Progenitor cell of endocrine pancreas (in vitro differentiated cells): ENCODE measurements around the gene DRD4. TPM values are rescaled to one million over a fixed set of nuclear protein-coding genes. Genes with fewer than 3 reads are reported as not detected.
A peak's percentile ranks its signal among the peaks of the same experiment; 100 is the strongest.

Experiments
- DNase-seq: peaks from one replicate; pipeline ENCODE4 v3.0.0; 2021; ENCODE audit warnings: low spot score; ENCODE audit not compliant: unreplicated experiment
- H3K27ac Mint-ChIP-seq: 2 replicates; pipeline ENCODE4 v1.8.0; 2021; ENCODE audit warnings: mild to moderate bottlenecking, moderate library complexity, mixed read lengths
- H3K27me3 Mint-ChIP-seq: 2 replicates; pipeline ENCODE4 v1.8.0; 2021; ENCODE audit warnings: mixed read lengths
- H3K36me3 Mint-ChIP-seq: 2 replicates; pipeline ENCODE4 v1.8.0; 2022; ENCODE audit warnings: mixed read lengths; ENCODE audit not compliant: insufficient read depth
- H3K4me1 Mint-ChIP-seq: 2 replicates; pipeline ENCODE4 v1.8.0; 2021; ENCODE audit warnings: low read depth, mixed read lengths
- H3K4me3 Mint-ChIP-seq: 2 replicates; pipeline ENCODE4 v1.8.0; 2021; ENCODE audit warnings: low read depth, mild to moderate bottlenecking, moderate library complexity, mixed read lengths
- H3K9me3 Mint-ChIP-seq: 2 replicates; pipeline ENCODE4 v1.8.0; 2021; ENCODE audit warnings: low read depth, mixed read lengths
- CTCF ChIP-seq: fragments of 200-600 bp; sonication (generic); IDR thresholded peaks from one replicate; pipeline ENCODE4 v1.5.0; 2021; ENCODE audit warnings: antibody characterized with exemption, mild to moderate bottlenecking; ENCODE audit not compliant: unreplicated experiment
- total RNA-seq: library from RNA; stranded (reverse); gene quantifications from 2 replicates; pipeline ENCODE4 v1.2.1, GENCODE V29; 2021

The DRD4 gene
- total RNA-seq, 1 donor from 2014 or later, result 2.7 TPM

DNA sequence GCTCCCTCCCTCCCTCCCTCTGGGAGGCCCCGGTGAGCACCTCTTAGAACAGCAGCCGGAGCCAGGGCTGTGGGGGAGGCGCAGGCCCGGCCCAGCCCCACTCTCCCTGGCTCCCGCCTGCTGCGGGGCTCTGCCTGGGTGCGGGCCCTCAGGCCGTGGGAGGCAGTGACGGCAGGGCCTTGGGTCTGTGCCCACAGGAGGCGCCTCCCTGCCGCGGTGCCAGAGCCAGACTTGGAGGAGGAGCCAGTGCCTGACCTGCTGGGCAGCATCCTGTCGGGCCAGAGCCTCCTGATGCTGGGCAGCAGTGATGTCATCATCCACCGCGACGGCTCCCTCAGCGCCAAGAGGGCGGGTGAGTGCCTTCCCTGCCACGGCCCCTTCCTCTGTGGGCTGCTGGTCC is 30.8 kb upstream of the DRD4 start:
- no peak overlapping the region for H3K4me3 Mint-ChIP-seq
- TF ChIP-seq CTCF, result no peak
- peaks cover 15% of the 10 kb centered on the region for H3K36me3 Mint-ChIP-seq
- no peak for DNase-seq
- H3K4me1 Mint-ChIP-seq, result no peaks in the 10 kb centered on the region
- H3K27me3 Mint-ChIP-seq, result no peaks in the 10 kb centered on the region
- no peaks in the 10 kb centered on the region for H3K9me3 Mint-ChIP-seq
- H3K27ac Mint-ChIP-seq, result no peak overlapping the region

- no peaks in the 10 kb centered on the region for H3K4me1 Mint-ChIP-seq
- peaks cover 17% of the 10 kb centered on the region for H3K36me3 Mint-ChIP-seq
- H3K27ac Mint-ChIP-seq, result peak overlapping the region; percentile 78
- no peak for TF ChIP-seq CTCF
- H3K4me3 Mint-ChIP-seq, result no peak overlapping the region
- H3K27me3 Mint-ChIP-seq, result no peaks in the 10 kb centered on the region
- no peaks in the 10 kb centered on the region for H3K9me3 Mint-ChIP-seq
- no peak for DNase-seq
Measured at GRCh38 chr11:607020-607780, 29.9 kb upstream of the DRD4 start.

- Mint-ChIP-seq H3K4me1 (no peaks in the 10 kb centered on the region), H3K27ac (peak overlapping the region; percentile 16), H3K4me3 (no peak overlapping the region), H3K9me3 (no peaks in the 10 kb centered on the region), H3K27me3 (no peaks in the 10 kb centered on the region), H3K36me3 (peaks cover 17% of the 10 kb centered on the region)
- no peak for TF ChIP-seq CTCF
- no peak for DNase-seq
Measured at GRCh38 chr11:607971-608659, 29.0 kb upstream of the DRD4 start.

DNA sequence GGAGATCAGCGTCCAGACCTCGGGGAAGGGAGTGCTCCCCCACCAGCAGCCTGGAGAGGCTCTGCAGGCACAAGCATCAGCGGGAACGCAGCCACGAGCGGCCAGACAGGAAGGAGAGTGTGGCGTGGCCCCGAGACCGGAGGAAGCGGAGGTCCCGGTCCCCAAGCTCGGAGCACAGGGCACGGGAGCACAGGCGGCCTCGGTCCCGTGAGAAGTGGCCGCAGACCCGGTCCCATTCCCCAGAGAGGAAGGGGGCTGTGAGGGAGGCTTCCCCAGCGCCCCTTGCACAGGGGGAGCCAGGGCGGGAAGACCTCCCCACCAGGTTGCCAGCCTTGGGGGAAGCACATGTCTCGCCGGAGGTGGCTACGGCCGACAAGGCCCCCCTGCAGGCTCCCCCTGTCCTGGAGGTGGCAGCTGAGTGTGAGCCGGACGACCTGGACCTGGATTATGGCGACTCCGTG is 28.2 kb upstream of the DRD4 start:
- Mint-ChIP-seq H3K27me3 (no peaks in the 10 kb centered on the region), H3K4me3 (no peak overlapping the region), H3K4me1 (no peaks in the 10 kb centered on the region), H3K36me3 (peaks cover 15% of the 10 kb centered on the region), H3K27ac (no peak overlapping the region), H3K9me3 (no peaks in the 10 kb centered on the region)
- no peak for DNase-seq
- TF ChIP-seq CTCF, result no peak

DNA sequence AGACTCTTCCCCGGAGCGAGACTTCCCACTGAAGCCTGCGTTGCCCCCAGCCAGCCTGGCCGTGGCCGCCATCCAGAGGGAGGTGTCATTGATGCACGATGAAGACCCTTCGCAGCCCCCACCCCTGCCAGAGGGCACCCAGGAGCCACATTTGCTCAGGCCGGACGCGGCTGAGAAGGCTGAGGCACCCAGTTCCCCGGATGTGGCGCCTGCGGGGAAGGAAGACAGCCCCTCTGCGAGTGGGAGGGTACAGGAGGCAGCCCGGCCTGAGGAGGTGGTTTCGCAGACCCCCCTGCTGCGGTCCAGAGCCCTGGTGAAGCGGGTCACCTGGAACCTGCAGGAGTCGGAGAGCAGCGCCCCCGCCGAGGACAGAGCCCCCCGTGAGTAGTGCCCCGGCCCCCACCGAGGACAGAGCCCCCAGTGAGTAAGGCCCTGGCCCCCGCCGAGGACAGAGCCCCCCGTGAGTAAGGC is 27.7 kb upstream of the DRD4 start:
- Mint-ChIP-seq H3K27ac (no peak overlapping the region), H3K9me3 (no peaks in the 10 kb centered on the region), H3K36me3 (peaks cover 12% of the 10 kb centered on the region), H3K27me3 (no peaks in the 10 kb centered on the region), H3K4me1 (no peaks in the 10 kb centered on the region), H3K4me3 (no peak overlapping the region)
- TF ChIP-seq CTCF, result no peak
- no peak for DNase-seq
